Astrocyte of the spinal cord (primary cell): ENCODE measurements around the gene ADH1A.

Experiments
- DNase-seq: peaks from one replicate; pipeline ENCODE4 v3.0.0; 2011; ENCODE audit warnings: low read depth, low spot score
- H3K4me3 ChIP-seq: 2 replicates; pipeline ENCODE4 v1.5.1; 2011; ENCODE audit warnings: low read depth, mild to moderate bottlenecking, low read length, moderate library complexity
- CTCF ChIP-seq: IDR thresholded peaks from 2 replicates; pipeline ENCODE4 v1.5.1; 2012; ENCODE audit warnings: low read depth, mild to moderate bottlenecking, low read length, inconsistent platforms
- in situ Hi-C: cut with HindIII; loops from 2 replicates; pipeline ENCODE4 v1.10.0; 2017; ENCODE audit warnings: low sequenced_read_pairs

ADH1A gene

GRCh38 chr4:99290848-99291786 is at the start of gene ADH1A:
ADH1A (minus strand) TSS chr4:99290985; CDS start chr4:99290914, 71 bp downstream.
- no peak within 1 kb of the TSS for H3K4me3 ChIP-seq
- in situ Hi-C loops, result no loop called here
- DNase-seq, result no peak
- no peak for TF ChIP-seq CTCF

- H3K4me3 ChIP-seq, result no peak overlapping the region
- no peak for TF ChIP-seq CTCF
- in situ Hi-C loops, result no loop called here
- DNase-seq, result no peak
Measured at GRCh38 chr4:99339172-99339571, 48.4 kb upstream of the ADH1A start.

GRCh38 chr4:99336553-99336952 is 45.8 kb upstream of the ADH1A start:
- in situ Hi-C loops, result no loop called here
- no peak for DNase-seq
- no peak overlapping the region for H3K4me3 ChIP-seq
- TF ChIP-seq CTCF, result no peak

GRCh38 chr4:99334880-99335279 is 44.1 kb upstream of the ADH1A start:
- in situ Hi-C loops, result no loop called here
- TF ChIP-seq CTCF, result no peak
- DNase-seq, result no peak
- no peak overlapping the region for H3K4me3 ChIP-seq

- in situ Hi-C loops, result no loop called here
- no peak for TF ChIP-seq CTCF
- DNase-seq, result no peak
- H3K4me3 ChIP-seq, result no peak overlapping the region
Measured at GRCh38 chr4:99330648-99331047, 39.9 kb upstream of the ADH1A start.

GRCh38 chr4:99329876-99330275 is 39.1 kb upstream of the ADH1A start:
- in situ Hi-C loops, result no loop called here

More at GRCh38 chr4:99329876-99330275, 39.1 kb upstream of the ADH1A start:
- H3K4me3 ChIP-seq, result no peak overlapping the region
- DNase-seq, result no peak
- TF ChIP-seq CTCF, result no peak
